ENCODE data around the gene HAPLN2. TPM values are rescaled to one million over a fixed set of nuclear protein-coding genes. Genes with fewer than 3 reads are reported as not detected.
A peak's percentile ranks its signal among the peaks of the same experiment; 100 is the strongest.

The HAPLN2 gene
- total and polyA plus RNA-seq, 2 of the 4 experiments (the other 2 are of a cell fraction): not detected

GRCh38 chr1:156627313-156627880 lies 8.2 kb downstream of the HAPLN2 start:
- H3K4me2 ChIP-seq (ENCODE audit: low read depth, low read length): no peak overlapping the region
- H3K9ac ChIP-seq (ENCODE audit: low read depth, low read length): no peak overlapping the region
- H4K5ac ChIP-seq (ENCODE audit: low read depth, low read length): no peak overlapping the region
- H3K36me3 ChIP-seq (ENCODE audit: control insufficient read depth, insufficient read depth, low read length): no peaks in the 10 kb centered on the region
- no peaks in the 10 kb centered on the region for H3K79me1 ChIP-seq (ENCODE audit: low read depth in 1 of 2, low read length in 2 of 2)
- H2BK20ac ChIP-seq (ENCODE audit: low read depth, low read length): no peak overlapping the region
- no peak overlapping the region for H2AK9ac ChIP-seq (replicated peaks; ENCODE audit: low read depth, low read length, poor library complexity)
- in situ Hi-C loops (cut with MboI; ENCODE audit: low sequenced_read_pairs) (no loop called here), intact Hi-C loops (cut with micrococcal nuclease) (loop anchor here (1.0 kb wide), 1 partner anchor 30 kb away; no protein-coding TSS in a partner anchor), dilution Hi-C loops (cut with HindIII; ENCODE audit: low sequenced_read_pairs, unreplicated experiment) (no loop called here)
- H4K91ac ChIP-seq (ENCODE audit: insufficient read depth, low read depth, low read length): no peak overlapping the region
- no peak overlapping the region for H2BK120ac ChIP-seq (ENCODE audit: low read depth, low read length)
- H4K8ac ChIP-seq (ENCODE audit: low read depth in 2 of 2, low read length in 2 of 2): no peak overlapping the region
- H3K27me3 ChIP-seq (ENCODE audit: control insufficient read depth, insufficient read depth, low read length): peaks cover 58% of the 10 kb centered on the region
- H3K23ac ChIP-seq (ENCODE audit: low read depth, low read length): no peak overlapping the region
- ChIA-PET CTCF (interaction anchor here (0.5 to 1.9 kb wide), 6 partner anchors 15 to 288 kb away, joined by 3 to 14 read pairs (median 4); no protein-coding TSS in a partner anchor), POLR2A (ENCODE audit: unreplicated experiment) (no interaction called here)
- ATAC-seq (ENCODE audit: low read depth) (peak; percentile 49), DNase-seq (peak; percentile 47)
- BruUV-seq (replicated peaks): no TSS peak
- no peak overlapping the region for H3K27ac ChIP-seq (ENCODE audit: insufficient read depth, low read length)
- WGBS, 2 experiments (ENCODE audit: extremely low coverage in 2 of 2, insufficient read length in 1 of 2): no CpG with 5 or more reads among the region's 2 CpGs
- H2BK5ac ChIP-seq (ENCODE audit: low read depth, low read length, poor library complexity, severe bottlenecking): no peak overlapping the region
- H3K56ac ChIP-seq (ENCODE audit: extremely low read depth, insufficient read depth, low read length): no peak overlapping the region
- no peak overlapping the region for H3K14ac ChIP-seq (replicated peaks; ENCODE audit: low read depth, low read length)
- H3K4ac ChIP-seq (ENCODE audit: low read depth, low read length): no peak overlapping the region
- H2AFZ ChIP-seq (replicated peaks; ENCODE audit: low read length, poor library complexity): no peak overlapping the region
- H3K4me3 ChIP-seq (ENCODE audit: insufficient read depth, low read depth, low read length): no peak overlapping the region
- H4K20me1 ChIP-seq (ENCODE audit: insufficient read depth, low read length): peaks cover 7% of the 10 kb centered on the region
- H2BK15ac ChIP-seq (ENCODE audit: low read depth, low read length): no peak overlapping the region
- H3K4me1 ChIP-seq (ENCODE audit: control insufficient read depth, insufficient read depth, low read length): peaks cover 4% of the 10 kb centered on the region
- H3K9me1 ChIP-seq (ENCODE audit: insufficient read depth, low read length): no peaks in the 10 kb centered on the region
- no peaks in the 10 kb centered on the region for H3K9me3 ChIP-seq (ENCODE audit: control insufficient read depth, insufficient read depth, low read length)
- no peak for TF ChIP-seq MXI1 (IDR thresholded peaks at IDR 0.05; ENCODE audit: borderline replicate concordance, low read depth, low read length)
- no peak for TF ChIP-seq BHLHE40 (IDR thresholded peaks at IDR 0.05; ENCODE audit: low read depth, low read length)
- TF ChIP-seq POLR2A (IDR thresholded peaks at IDR 0.05; ENCODE audit: low read depth, low read length): no peak
- no peak for TF ChIP-seq ELK1 (IDR thresholded peaks at IDR 0.05; ENCODE audit: borderline replicate concordance, low read depth, low read length)
- peak; percentile 50 for TF ChIP-seq SMC3 (IDR thresholded peaks at IDR 0.05; ENCODE audit: low read depth, low read length)
- TF ChIP-seq RCOR1 (IDR thresholded peaks at IDR 0.05; ENCODE audit: insufficient replicate concordance, low read length): no peak
- TF ChIP-seq, protein P1, sequence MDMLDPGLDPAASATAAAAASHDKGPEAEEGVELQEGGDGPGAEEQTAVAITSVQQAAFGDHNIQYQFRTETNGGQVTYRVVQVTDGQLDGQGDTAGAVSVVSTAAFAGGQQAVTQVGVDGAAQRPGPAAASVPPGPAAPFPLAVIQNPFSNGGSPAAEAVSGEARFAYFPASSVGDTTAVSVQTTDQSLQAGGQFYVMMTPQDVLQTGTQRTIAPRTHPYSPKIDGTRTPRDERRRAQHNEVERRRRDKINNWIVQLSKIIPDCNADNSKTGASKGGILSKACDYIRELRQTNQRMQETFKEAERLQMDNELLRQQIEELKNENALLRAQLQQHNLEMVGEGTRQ (IDR thresholded peaks at IDR 0.05; ENCODE audit: low read depth, low read length): peak; percentile 55; the same call in 1 of the 2 replicates
- no peak for TF ChIP-seq CHD1 (IDR thresholded peaks at IDR 0.05; ENCODE audit: low read depth, low read length)
- peak; percentile 63 for TF ChIP-seq RAD21 (IDR thresholded peaks at IDR 0.05; ENCODE audit: low read length)
- TF ChIP-seq CTCF (conservative IDR thresholded peaks at IDR 0.05; ENCODE audit: low read depth, low read length): peak; percentile 66
- TF ChIP-seq FOS (IDR thresholded peaks at IDR 0.05; ENCODE audit: low read depth, low read length): no peak
- TF ChIP-seq MAFK (IDR thresholded peaks at IDR 0.05; ENCODE audit: low read depth, low read length): no peak
- TF ChIP-seq CEBPB (IDR thresholded peaks at IDR 0.05; ENCODE audit: low read depth, low read length): no peak
- no peak for TF ChIP-seq MAZ (IDR thresholded peaks at IDR 0.05; ENCODE audit: borderline replicate concordance, low read depth, low read length)
- no peak for TF ChIP-seq NFE2L2 (IDR thresholded peaks at IDR 0.05; ENCODE audit: low read depth, low read length)
- TF ChIP-seq RFX5 (IDR thresholded peaks at IDR 0.05; ENCODE audit: low read depth, low read length): no peak
- no peak overlapping the region for H3K18ac ChIP-seq (ENCODE audit: low read depth, low read length)
- H2AK5ac ChIP-seq (ENCODE audit: low read depth, low read length): no peak overlapping the region

All from IMR-90 (cell line).